ENCODE measurements around the gene RNF180.

RNF180 gene

DNA sequence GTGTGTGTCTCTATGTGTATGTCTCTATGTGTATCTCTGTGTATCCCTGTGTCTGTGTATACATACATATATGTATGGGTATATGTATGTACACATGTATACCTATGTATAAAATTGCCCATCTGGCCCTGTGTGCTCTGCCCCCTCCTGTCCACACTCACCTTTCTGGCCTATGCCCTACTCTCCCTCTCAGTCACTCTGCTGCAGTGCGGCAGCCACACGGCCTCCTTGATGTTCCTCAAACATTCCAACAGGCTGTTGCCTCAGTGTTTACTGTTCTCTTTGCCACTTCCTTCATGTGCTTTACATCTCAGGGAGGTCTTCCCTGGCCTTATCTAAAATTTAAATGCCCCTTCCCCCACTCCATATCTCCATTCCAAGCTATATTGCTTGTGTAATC is 18.3 kb upstream of the RNF180 start:
- TF ChIP-seq CTCF (IDR thresholded peaks at IDR 0.05; ENCODE audit: borderline replicate concordance, control extremely low read depth, extremely low read depth, insufficient read depth, missing control alignments), result no peak
- in situ Hi-C loops (cut with MboI; ENCODE audit: low sequenced_read_pairs, unreplicated experiment), result no loop called here
- DNase-seq (ENCODE audit: low spot score), result no peak

DNA sequence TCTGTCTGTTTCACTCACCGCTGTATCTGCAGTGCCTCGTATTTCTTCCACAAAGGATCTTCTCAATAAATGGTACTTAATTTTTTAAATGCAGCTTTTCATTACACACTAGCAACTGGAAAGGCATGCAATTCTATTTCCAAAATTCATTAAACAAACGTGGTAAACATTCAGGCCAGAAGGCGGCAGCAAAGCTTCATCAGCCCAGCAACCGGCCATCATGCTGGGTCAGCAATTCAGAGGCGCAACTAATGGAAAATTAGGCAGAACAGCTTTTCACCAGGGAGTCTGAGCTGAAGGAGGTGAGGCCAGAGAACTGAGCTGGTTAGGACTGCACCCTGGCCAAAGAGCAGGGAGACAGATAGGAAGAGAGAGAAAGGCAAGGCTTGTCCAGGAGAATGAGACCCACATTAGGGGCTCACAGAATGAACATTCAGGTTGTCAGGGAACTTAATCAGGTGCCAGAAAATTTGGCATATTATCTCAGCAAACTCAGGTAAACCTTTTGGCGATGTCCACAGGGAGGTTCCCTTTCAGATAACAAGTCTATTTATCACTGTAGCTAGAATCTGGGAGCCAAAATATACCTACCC is 17.7 kb upstream of the RNF180 start:
- DNase-seq (ENCODE audit: low spot score), result peak; percentile 33
- peak; percentile 44 for TF ChIP-seq CTCF (IDR thresholded peaks at IDR 0.05; ENCODE audit: borderline replicate concordance, control extremely low read depth, extremely low read depth, insufficient read depth, missing control alignments)
- in situ Hi-C loops (cut with MboI; ENCODE audit: low sequenced_read_pairs, unreplicated experiment), result no loop called here

DNA sequence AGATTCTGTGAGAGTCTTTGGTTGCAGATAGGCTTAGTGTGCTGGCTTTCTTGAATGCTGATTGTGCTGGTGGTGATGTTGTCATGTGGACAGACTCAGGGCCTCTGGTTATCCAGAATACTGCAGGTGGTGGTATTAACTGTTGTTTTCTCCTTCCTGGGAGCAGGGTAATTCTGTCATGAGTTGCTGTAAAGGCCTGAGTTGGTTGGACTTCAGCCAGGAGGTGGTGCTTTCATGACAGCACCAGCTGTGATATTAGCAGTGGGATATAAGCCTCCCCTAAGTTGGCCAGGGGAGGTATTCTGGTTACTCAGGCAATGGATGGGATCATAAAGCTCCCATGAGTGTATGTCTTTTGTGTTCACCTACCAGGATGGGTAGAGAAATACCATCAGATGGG is 16.4 kb upstream of the RNF180 start:
- TF ChIP-seq CTCF (IDR thresholded peaks at IDR 0.05; ENCODE audit: borderline replicate concordance, control extremely low read depth, extremely low read depth, insufficient read depth, missing control alignments), result no peak
- DNase-seq (ENCODE audit: low spot score), result no peak
- in situ Hi-C loops (cut with MboI; ENCODE audit: low sequenced_read_pairs, unreplicated experiment), result no loop called here

DNA sequence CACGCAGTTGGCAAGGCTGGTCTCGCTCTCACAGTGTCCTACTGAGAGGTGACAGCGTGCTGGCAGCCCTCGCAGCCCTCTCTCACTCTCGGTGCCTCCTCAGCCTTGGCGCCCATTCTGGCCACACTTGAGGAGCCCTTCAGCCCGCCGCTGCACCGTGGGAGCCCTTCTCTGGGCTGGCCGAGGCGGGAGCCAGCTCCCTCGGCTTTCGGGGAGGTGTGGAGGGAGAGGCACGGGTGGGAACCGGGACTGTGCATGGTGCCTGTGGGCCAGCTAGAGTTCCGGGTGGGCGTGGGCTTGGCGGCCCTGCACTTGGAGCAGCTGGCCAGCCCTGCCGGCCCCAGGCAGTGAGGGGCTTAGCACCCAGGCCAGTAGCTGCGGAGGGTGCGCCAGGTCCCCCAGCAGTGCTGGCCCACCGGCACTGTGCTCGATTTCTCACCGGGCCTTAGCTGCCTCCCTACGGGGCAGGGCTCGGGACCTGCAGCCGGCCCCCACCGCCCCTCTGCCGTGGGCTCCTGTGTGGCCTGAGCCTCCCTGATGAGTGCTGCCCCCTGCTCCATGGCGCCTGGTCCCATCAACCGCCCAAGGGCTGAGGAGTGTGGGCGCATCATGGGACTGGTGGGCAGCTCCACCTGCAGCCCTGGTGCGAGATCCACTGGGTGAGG is 15.7 kb upstream of the RNF180 start:
- no peak for TF ChIP-seq CTCF (IDR thresholded peaks at IDR 0.05; ENCODE audit: borderline replicate concordance, control extremely low read depth, extremely low read depth, insufficient read depth, missing control alignments)
- in situ Hi-C loops (cut with MboI; ENCODE audit: low sequenced_read_pairs, unreplicated experiment), result no loop called here
- DNase-seq (ENCODE audit: low spot score), result no peak

DNA sequence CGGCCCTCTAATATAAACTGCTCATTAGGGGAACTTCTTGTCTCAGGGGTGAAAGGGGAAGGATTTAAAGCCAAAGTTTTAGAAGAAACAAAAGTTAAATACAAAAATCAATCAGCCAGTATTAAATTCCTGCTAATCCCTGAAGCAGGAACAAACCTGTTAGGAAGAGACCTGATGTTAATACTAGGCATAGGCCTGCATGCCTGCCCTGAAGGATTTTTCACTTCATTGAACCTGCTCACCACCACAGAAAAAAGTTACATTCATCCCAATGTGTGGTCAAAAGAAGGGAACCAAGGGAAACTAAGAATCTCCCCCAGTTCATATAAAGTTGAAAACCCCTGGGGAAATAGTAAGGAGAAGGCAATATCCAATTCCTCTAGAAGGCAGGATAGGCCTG is 9.4 kb upstream of the RNF180 start:
- no peak for DNase-seq (ENCODE audit: low spot score)
- in situ Hi-C loops (cut with MboI; ENCODE audit: low sequenced_read_pairs, unreplicated experiment), result no loop called here
- no peak for TF ChIP-seq CTCF (IDR thresholded peaks at IDR 0.05; ENCODE audit: borderline replicate concordance, control extremely low read depth, extremely low read depth, insufficient read depth, missing control alignments)

- in situ Hi-C loops (cut with MboI; ENCODE audit: low sequenced_read_pairs, unreplicated experiment), result no loop called here
- DNase-seq (ENCODE audit: low spot score), result no peak
- TF ChIP-seq CTCF (IDR thresholded peaks at IDR 0.05; ENCODE audit: borderline replicate concordance, control extremely low read depth, extremely low read depth, insufficient read depth, missing control alignments), result no peak
Measured at GRCh38 chr5:64158827-64159226, 6.8 kb upstream of the RNF180 start.

All from GM13976 (cell line).